Measurements from ENCODE around the gene CFHR5.

DNA sequence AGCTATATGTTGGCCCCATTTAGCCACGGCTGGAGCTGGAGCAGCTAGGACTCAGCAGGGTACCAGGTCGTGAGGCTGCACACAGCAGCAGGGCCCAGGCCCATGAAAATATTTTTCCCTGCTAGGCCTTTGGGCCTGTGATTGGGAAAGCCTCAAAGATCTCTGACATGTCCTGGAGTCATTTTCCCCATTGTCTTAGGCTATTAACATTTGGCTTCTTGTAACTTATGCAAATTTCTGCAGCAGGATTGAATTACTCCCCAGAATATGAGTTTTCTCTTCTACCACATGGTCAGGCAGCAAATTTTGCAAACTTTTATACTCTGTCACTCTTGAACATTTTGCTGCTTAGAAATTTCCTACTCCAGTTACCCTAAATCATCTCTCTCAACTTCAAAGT is 22.6 kb upstream of the CFHR5 start:
- TF ChIP-seq GATA3 (IDR thresholded peaks at IDR 0.05; ENCODE audit: low read depth, low read length): no peak
- TF ChIP-seq GATA2 (IDR thresholded peaks at IDR 0.05; ENCODE audit: low read depth, low read length): no peak

Data from SH-SY5Y (cell line).